Measurements from ENCODE around the gene IFI27L1. TPM values are rescaled to one million over a fixed set of nuclear protein-coding genes. Genes with fewer than 3 reads are reported as not detected.

Gene IFI27L1
- total RNA-seq, 4 donors from 2014 or later: 7.1 to 10.3 (median 8.3) TPM

GRCh38 chr14:94052662-94053061 lies 28.4 kb upstream of the IFI27L1 start:
- intact Hi-C loops (cut with DNase I; ENCODE audit: low total_unique reads) (no loop called here), in situ Hi-C loops (cut with MboI; ENCODE audit: low sequenced_read_pairs in 4 of 4) (no loop called here)
- H3K4me3 ChIP-seq: no peak overlapping the region
- DNase-seq (no peak), ATAC-seq (peak in 1 of 2 donors; percentile 51)
- H3K9me3 ChIP-seq: no peaks in the 10 kb centered on the region
- no peaks in the 10 kb centered on the region for H3K27me3 ChIP-seq
- peak overlapping the region in 3 of 4 donors; percentile 27 to 50 (median 39) for H3K27ac ChIP-seq
- H3K36me3 ChIP-seq: peaks cover 2 to 90% of the 10 kb centered on the region in 2 donors
- peaks cover 18 to 24% of the 10 kb centered on the region in 2 donors for H3K4me1 ChIP-seq
- TF ChIP-seq POLR2A (IDR thresholded peaks at IDR 0.05) (no peak), CTCF (IDR thresholded peaks at IDR 0.05 in 4 of 5, conservative IDR thresholded peaks at IDR 0.05 in 1 of 5) (no peak)

GRCh38 chr14:94054401-94054800 lies 26.7 kb upstream of the IFI27L1 start:
- Histone ChIP-seq H3K4me1 (peaks cover 18 to 24% of the 10 kb centered on the region in 2 donors), H3K9me3 (no peaks in the 10 kb centered on the region), H3K27ac (no peak overlapping the region), H3K4me3 (no peak overlapping the region), H3K36me3 (peaks cover 2 to 90% of the 10 kb centered on the region in 2 donors), H3K27me3 (no peaks in the 10 kb centered on the region)
- no peak for DNase-seq
- in situ Hi-C loops (cut with MboI; ENCODE audit: low sequenced_read_pairs in 4 of 4): no loop called here
- intact Hi-C loops (cut with DNase I; ENCODE audit: low total_unique reads): no loop called here
- TF ChIP-seq CTCF (IDR thresholded peaks at IDR 0.05 in 4 of 5, conservative IDR thresholded peaks at IDR 0.05 in 1 of 5) (no peak), POLR2A (IDR thresholded peaks at IDR 0.05) (no peak)
- no peak for ATAC-seq

GRCh38 chr14:94054936-94055335 lies 26.2 kb upstream of the IFI27L1 start:
- no peaks in the 10 kb centered on the region for H3K27me3 ChIP-seq
- intact Hi-C loops (cut with DNase I; ENCODE audit: low total_unique reads): no loop called here
- TF ChIP-seq POLR2A (IDR thresholded peaks at IDR 0.05) (no peak), CTCF (IDR thresholded peaks at IDR 0.05 in 4 of 5, conservative IDR thresholded peaks at IDR 0.05 in 1 of 5) (no peak)
- peaks cover under 1 to 90% of the 10 kb centered on the region in 2 donors for H3K36me3 ChIP-seq
- in situ Hi-C loops (cut with MboI; ENCODE audit: low sequenced_read_pairs in 4 of 4): no loop called here
- no peaks in the 10 kb centered on the region for H3K9me3 ChIP-seq
- peaks cover 18 to 24% of the 10 kb centered on the region in 2 donors for H3K4me1 ChIP-seq
- H3K4me3 ChIP-seq: no peak overlapping the region
- DNase-seq (no peak), ATAC-seq (no peak)
- no peak overlapping the region for H3K27ac ChIP-seq

- no peak for ATAC-seq
- TF ChIP-seq CTCF (IDR thresholded peaks at IDR 0.05 in 4 of 5, conservative IDR thresholded peaks at IDR 0.05 in 1 of 5) (no peak), POLR2A (IDR thresholded peaks at IDR 0.05) (no peak)
- H3K27ac ChIP-seq: no peak overlapping the region
Observed at GRCh38 chr14:94056579-94057308, 24.4 kb upstream of the IFI27L1 start.

More at GRCh38 chr14:94056579-94057308, 24.4 kb upstream of the IFI27L1 start:
- no peaks in the 10 kb centered on the region for H3K27me3 ChIP-seq
- DNase-seq: no peak
- in situ Hi-C loops (cut with MboI; ENCODE audit: low sequenced_read_pairs in 4 of 4) (no loop called here), intact Hi-C loops (cut with DNase I; ENCODE audit: low total_unique reads) (no loop called here)
- peaks cover 12 to 13% of the 10 kb centered on the region in 2 donors for H3K4me1 ChIP-seq
- H3K9me3 ChIP-seq: no peaks in the 10 kb centered on the region
- peaks cover 0 to 93% of the 10 kb centered on the region in 2 donors for H3K36me3 ChIP-seq
- H3K4me3 ChIP-seq: no peak overlapping the region
